Inflammatory macrophage treated with lipopolysaccharide for 1 hour (primary cell): Measurements from ENCODE around the gene TMEM89.

Source experiments
- DNase-seq, 2 donors: peaks; one replicate each; pipeline ENCODE4 v3.0.0-alpha.2; 2020 to 2022

The TMEM89 gene

DNA sequence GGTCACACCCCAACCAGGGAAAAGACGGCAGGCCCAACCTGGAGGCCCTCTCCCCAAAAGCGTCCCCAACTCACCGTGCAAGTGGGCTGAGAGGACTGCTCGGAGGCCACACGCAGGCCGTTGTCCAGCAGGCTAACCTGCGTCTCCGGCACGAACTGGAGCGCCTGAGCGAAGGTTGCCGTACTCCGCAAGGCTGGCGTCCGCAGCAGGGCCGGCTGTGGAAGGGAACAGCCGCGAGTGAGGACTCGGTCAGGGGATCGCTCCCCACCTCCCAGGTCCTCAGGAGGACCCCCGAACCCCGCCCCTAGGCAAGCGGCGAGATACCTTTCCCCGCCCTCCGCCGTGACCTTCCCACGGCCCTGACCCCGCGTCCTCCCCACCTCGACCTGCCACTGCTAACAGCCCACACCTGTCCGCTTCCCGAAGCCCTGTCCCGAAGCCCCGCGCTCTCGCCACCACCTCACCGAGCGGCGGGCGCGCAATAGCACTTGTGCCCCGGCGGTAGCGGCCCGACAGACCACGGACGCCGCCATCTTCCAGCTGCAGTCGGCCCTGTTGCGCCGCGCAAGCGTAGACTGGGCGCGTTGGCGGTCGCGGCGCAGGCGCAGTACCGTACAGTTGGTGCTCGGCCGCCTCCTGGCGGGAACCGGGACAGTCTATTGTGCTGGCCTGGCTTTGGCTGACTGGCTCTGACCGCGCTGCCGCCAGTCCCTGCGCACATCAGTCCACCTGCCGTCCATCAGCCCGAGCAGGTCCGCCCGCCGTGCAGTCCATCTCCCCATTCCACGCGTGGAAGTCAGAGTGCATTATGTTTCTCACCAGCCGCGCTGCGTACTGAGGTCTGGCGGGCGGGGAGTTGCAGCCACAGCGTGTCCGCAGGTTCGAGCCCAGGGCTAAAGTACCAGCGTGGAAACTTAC is 12.2 kb downstream of the TMEM89 start, which contains the start of gene UQCRC1:
UQCRC1 (minus strand) TSS at position 559 of the 918 bp plus-strand sequence; CDS start at position 533, 26 bp downstream.
- peak; percentile 89 to 93 for DNase-seq

DNA sequence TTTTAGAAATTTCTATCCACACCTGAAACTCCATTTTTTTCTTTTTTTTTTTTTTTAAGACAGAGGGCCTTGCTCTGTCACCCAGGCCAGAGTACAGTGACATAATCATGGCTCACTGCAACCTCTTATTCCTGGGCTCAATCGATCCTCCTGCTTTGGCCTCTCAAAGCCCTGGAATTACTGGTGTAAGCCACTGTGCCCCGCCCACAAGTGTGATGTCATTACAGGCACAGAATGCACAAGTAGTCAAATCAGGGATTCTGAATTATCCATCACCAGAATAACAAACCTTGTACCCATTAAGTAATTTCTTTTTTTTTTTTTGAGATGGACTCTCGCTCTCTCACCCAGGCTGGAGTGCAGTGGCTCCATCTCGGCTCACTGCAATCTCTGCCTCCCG is 14.1 kb downstream of the TMEM89 start:
- peak; percentile 25 to 34 for DNase-seq

DNA sequence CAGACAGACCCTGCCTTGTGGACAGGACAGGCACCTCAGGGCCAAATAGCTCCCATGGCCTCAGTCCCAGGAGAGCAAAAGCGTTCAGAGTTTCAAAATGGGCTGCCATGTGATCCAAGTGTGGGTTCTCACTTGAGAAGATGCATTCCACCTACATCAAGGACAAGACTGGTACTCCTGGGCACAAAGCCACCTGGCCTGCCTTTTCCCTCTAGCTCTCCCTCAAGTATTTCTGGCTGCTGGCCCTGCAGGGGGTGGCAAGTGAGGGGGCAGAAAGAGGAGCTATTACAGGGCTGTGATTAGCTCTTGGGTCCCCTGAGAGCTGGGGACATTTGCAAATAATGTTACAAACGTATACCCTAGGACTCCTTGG is 20.0 kb downstream of the TMEM89 start:
- no peak for DNase-seq

DNA sequence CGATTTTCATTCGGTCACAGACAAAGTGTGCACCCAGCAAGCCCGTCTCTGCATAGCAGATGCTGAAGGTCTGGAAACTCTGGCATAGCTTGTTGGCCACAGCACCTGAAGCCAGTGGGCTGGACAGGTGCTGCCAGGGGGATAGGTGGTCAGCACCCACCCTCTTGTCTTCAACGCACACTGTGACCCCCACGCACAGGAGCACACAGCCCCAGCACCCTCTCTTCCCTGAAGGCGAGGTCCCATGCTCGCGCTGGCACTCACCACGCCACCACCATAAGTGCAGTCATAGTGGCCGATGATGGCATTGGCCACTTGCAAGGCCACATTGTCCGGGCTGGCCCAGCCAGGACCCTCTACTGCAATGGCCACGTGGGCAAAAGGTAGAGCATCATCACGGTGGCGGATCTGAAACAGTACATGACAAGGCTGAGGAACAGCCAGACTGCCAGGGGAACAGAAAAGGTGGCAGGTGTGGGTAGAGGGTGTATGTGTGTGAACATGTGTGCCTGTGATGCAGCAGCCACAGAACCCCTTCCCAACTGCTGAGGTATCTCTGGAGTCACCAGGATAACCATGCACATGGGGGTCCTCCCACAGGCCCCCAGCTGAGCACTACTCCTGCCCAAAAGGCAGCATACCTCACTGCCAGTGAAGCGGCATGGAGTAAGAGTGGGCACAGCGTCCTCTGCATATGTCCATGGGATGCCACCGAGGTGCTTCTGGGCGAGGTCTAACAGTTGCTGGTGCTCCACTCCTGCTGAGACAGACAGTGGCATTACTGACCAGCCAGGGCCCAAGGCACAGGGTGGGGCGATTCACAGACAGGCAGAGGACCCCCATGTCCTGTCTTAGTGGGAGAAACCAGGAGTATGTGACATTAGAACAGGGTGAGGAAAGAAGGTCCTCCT is 20.6 kb downstream of the TMEM89 start:
- no peak for DNase-seq

DNA sequence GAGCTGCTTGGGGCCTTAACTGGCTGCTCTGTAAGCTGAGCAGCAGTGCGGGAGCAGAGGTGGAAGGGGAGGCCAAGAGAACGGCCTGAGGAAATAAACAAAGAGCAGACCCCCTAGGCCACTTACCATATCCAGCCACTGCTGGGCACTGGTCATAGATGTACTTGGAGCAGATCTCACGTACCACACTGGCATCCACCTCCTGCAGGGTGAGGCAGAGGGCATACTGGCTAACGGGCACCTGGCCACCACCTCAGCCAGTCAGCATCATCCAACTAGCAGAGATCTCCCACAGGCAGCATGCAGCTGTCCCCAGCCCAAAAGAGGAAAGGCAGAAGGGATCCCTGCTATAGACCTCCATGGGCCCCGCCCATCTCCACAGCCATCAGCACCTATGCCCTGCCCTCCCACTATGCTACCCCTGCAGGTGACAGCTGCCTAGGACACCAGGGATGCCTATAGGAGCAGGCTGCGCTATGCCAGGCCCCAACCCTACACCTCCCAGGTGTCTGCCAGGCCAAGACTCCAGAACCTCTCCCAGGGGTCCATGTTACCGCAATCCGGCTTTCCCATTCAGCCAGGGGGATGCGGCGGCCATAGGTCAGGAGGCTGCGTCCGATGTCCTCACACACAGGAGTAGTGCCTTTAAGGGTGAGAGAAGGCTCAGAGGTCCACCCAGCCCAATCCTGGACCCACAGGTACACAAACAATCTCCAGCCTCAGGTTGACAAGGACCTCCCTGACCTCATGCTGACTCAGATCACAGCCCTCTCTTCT is 21.9 kb downstream of the TMEM89 start:
- no peak for DNase-seq

DNA sequence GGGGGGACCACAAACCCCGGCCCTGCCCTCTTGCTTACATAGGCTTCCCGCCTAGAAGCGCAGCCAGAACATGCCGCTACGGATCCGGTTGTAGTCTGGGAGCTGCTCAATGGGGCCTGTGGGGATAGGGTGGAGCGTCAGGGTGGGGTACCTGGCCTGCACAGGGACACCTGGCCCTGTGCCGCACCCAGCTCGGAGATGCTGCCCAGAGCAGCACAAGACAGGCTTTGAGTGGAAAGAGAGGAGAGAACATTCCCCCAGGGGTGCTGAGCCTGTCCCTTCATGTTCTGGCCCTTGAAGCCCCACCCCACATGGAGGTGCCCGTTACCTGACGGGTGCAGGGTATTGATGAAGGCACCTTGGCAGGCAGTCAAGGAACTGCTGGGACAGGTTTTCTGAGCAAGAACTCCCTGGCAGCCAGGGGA is 22.5 kb downstream of the TMEM89 start:
- DNase-seq, result no peak

DNA sequence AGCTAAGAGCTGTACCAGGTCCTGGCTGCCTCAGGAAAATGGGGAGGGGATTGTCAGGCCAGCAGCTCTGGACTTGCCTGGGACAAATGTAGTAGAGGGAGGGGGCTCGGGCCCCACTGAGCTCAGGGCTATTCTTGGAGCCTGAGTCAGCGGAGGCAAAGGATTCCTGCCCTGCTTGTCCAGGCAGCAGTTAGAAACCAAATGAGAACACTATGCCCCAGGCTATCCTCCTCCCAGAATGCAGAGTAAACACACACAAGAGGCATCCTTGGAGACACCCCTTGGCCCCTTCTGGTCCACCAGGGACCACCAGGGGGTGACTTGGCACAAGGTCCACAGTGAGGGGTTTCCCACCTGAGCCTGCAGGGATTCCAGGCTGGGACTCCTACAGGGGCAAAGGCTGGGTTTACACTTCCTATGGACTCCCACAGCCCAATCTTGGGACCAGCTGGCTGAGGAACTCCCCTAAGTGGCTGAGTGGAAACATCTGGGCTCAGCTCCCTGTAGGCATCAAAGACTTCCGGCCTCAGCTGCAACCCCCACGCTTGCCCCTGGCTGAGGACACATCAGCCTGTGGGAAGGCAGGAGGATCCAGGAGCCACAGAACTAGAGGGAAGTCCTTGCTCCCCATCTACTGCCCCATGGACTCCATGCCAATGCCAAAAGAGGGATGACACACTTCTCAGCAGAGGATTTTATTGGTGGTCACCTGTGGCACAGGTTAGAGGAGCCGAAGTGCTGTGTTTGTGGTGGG is 23.1 kb downstream of the TMEM89 start:
- no peak for DNase-seq

DNA sequence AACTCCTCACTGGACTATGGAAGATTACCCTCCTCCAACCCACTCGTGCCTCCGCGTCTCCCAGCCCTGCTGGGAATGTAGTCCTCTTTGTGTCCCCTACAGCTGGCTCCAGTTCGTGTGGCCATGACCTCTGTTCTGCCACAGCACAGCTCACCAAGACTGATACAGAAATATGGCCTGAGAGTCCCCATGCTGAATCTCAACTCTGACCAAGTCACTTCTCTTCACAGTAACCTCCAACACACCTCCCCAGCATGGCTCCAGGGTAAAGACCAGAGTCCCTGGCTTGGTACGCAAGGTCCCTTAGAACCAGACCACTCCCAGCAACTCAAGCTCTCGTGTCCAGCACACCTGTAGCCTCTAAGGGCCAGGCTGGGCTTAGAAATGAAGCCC is 24.2 kb downstream of the TMEM89 start:
- DNase-seq, result no peak

DNA sequence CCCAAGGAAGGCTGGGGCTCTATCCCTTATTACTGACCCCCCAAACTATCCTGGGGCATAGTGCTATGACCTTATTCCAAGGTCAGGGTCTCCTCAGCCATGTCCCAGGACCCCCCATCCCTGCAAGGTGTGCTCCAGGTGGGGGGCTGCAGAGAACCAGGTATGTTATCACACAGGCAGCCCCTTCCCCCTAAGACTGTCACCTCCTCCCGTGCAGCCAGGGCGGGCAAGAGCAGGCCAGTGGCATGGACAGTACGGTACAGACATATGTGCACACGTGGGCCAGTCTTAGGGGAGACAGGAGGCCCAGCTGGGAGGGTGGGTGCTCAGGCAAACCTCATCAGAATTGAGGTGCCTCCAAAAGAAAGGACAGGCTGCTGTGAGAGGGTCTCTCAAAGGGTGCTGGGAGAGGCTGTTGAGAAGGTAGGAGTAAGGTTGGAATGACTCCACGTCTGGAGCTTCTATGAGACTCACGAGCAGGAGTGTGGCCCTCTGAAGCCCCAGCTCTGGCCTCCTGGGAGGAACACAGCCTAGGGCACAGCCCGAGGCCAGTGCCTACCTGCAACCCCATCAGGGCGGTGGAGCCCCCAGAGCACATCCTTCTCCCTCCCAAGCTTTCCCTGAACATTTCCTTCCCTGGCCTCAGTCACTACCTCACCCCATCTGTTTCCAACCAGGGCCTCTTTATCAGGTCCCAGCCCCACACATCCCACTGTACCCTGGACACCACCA is 24.7 kb downstream of the TMEM89 start:
- DNase-seq, result no peak

DNA sequence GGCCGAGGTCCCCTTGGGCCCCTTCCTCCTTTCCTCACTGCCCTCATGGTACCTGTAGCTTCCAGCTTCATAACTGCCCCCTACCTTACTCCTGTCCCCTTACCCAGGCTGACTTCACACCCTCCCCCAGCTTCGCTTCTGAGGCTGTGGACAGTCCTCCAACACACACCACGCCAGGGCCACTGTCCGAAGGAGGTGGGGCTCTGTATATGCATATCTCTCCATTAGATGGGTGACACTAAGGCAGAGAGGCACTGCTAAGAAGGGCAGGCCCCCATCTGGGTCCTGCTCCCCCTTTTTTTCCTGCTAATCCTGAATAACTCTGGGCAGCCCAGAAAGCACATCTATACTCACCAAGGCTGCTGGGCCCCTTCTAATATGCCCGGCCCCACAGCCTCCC is 25.4 kb downstream of the TMEM89 start:
- no peak for DNase-seq

DNA sequence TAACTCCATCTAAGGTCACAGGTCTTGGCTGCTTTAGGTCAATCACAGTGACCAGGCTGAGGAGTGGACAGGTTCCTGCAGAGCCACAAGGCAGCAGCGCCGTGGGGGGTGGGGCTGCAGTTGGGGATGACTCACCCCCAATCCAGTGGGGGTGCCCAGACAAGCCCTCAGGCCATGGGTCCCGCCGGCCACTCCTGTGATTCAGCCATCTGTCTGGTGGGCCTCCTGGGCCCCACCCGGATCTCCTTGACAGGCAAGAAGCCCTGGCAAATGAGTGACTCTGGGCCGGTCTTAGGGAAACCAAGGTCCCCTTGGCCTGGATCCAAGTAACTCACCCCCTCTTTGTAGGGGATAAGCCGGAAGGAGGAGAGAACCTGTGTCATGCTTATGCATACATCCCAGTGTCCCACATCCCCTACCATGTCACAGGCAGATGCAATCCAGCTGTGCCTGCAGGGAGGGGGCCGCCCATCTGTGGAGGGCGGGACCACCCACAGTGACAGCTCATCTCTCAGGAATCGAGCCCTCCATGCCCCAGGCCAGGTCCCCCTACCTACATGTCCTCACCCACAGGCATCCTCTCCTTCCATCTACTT is 25.9 kb downstream of the TMEM89 start:
- DNase-seq, result peak; percentile 13 to 38

DNA sequence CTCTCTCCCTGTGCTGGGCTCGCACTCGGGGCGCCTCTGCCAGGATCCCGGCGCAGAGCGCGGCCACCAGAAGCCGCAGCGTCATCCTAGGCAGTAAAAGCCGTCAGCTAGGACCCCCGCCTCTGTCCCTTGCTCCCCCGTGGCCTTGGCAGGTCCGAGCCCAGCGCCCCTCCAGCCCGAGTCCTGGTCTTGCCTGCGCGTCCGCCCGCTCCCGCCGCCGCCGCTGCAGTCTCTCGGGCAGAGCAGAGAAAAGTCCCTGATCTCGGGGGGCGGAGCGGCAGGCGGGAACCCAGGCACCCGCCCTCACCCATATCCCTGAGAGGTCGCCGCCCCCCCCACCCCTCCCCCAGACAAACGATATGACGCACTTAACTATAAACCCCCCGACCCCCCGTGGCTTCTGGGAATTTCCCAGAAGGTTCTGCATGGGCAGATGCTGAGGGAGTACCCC is 26.5 kb downstream of the TMEM89 start, which contains the start of gene COL7A1:
COL7A1 (minus strand) TSS at position 255 of the 451 bp plus-strand sequence; CDS start at position 85, 170 bp downstream.
- no peak for DNase-seq

DNA sequence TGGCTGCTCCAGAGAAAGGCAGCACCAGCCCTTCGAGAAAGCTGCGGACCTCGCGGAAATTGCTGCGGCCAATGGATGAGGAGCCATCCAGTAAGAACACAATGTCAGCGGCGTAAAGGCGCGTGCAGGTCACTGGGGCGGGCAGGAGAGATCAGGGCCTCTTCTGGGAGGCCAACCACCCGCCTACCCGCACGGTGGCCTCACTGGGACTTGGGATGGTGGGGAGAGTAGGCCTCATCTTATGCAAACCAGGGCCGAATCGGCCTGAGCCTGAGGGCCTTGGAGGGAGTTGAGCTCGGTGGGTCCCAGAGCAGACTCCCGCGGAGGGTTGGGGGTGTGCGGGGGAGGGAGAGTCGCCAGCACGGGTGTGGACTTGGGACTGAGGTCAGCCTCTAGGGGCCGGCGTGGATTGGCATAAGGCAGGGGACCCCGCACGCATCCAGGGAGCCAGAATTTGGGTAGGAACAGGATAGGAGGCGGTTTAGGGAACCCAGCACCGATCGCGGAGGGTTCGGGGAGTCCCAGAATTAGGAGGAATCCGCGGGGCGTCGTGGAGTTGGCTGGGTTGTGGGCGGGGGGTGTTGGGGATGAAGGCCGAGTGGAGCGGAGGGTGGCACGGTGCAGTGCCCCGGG is 27.0 kb downstream of the TMEM89 start:
- no peak for DNase-seq

DNA sequence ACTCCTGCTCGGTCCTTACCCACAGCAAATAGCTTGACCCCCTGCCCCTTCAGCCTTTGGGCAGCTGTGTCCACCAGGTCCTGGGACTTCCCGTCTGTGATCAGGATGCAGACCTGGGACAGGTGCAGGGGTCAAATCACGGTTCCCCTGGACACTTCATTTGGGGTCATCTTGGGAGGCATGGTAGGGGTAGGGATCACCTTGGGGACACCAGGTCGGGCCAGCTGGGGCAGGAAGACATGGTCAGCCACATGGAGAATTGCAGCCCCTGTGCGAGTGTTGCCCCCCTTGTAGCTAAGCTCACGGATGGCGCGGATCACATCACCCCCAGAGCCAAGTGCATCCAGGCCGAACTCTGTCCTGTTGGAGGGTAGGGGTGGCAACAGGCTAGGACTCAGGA is 28.2 kb downstream of the TMEM89 start:
- no peak for DNase-seq

DNA sequence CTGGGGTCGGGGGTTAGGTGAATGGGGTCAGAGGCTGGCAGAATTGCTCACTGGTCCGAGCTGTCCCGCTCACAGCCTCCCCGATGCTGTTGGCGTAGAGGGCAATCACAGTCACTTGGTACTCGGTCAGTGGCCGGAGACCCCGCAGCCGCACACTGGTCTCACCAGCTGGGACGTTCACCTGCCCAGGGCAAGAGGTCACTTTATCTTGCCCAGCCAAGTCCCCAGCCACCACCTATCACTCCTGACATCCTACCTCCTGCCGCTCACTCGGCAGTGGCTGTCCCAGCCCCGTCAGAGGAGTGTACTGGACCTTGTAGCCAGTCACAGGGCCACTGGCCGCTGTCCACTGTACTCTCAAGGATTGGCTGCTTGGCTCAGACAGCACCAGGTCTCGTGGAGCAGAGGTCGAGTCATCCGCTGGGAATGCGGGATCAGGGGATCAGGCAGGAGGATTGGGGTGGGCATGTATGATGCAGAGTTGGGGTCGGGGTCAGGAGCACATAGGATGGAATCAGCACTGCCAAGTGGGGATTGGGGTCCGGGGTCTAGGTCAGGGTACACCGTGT is 29.0 kb downstream of the TMEM89 start:
- DNase-seq, result no peak

DNA sequence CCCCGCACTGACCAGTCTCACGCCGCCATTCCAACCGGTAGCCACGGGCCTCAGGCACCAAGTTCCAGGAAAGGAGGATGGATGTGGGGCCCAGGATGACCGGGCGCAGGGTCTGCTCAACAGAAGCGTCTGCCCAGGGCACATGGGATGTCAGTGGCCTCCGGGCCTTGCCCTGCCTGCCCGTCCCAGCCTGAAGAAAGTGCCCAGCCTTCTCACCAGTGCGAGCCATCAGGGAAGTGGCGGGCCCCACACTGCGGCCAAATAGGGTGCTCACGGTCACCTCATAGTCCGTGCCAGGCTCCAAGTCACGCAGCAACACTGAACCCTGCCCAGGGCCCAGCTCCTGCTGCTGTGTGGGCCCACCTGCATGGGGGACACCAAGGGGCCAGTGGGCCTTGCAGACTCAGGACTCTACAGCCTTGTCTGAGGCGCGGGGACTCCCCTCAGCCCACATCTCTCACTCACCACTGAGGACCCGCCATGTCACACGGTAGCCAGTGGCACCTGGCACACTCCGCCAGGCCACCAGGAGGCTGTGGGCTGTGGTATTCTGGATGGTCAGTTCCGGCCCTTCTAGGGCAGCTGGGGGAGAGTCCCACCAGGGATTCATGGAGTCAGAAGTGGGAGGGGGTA is 29.6 kb downstream of the TMEM89 start:
- DNase-seq, result no peak

DNA sequence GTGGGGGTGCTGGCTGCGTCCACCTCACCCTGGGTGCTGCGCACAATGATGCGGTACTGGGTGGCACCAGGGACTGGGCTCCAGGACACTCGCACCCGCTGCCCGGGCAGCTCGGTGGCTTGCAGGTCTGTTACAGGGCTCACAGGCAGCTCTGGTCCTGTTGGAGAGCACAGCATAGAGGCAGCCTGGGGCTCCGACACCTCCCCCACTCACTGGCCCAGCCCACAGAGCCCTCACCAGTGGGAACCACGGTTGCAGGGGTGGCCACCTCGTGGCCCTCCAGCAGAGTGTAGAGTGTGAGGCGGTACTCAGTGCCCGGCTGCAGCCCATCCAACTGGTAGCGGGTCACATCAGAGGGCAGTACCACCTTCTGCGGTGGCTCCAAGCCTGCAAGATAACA is 30.1 kb downstream of the TMEM89 start:
- no peak for DNase-seq

DNA sequence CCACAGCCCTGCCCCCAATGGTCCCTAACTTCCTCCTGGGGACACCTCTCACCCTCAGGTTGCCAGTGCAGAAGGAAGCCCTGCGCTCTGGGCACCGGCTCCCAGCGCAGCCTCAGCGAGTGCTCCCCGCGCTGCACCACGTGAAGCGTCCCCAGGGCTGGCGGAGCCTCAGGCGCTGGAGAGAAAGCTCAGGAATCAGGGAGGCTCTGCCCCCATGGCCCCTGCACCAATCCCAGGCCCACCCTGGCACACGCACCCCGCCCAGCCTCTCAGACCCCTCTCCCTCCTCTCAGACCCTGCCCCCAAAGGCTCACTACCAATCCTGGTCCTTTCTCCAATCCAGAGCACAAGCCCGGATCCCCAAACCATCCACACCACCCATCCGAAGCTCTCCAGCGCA is 33.3 kb downstream of the TMEM89 start:
- DNase-seq, result no peak

DNA sequence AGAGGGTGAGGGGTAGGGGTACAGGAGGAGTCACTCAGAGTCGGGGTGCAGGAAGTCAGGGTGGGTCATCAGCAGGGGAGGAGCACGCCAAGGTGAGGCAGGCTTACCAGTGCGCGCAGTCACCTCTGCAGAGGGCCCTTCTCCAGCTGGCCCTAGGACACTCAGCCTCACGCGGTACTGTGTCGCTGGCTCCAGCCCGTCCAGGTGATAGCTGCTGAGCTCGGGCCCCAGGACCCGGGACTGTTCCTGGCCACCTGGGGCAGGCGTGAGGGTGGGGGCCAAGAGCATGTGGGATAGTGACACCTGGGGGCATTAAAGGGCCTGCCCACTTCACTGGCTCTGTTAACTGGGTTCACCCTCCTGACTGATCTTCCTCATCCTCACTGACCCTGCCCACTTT is 33.9 kb downstream of the TMEM89 start:
- no peak for DNase-seq
